HCT116 (cell line): ENCODE measurements around the gene ACKR3. TPM values are rescaled to one million over a fixed set of nuclear protein-coding genes. Genes with fewer than 3 reads are reported as not detected.

Source experiments
- ATAC-seq: fragments of 200-7000 bp; cut with Tn5 transposase; 2 replicates; pipeline ENCODE4 v1.9.1; 2020; ENCODE audit warnings: mild to moderate bottlenecking, moderate library complexity
- BruUV-seq: library from RNA; stranded (reverse); fragments of 400-500 nt; replicated peaks from 2 replicates; lab custom pipeline; 2021; lab: Mats Ljungman, UMichigan
- CTCF ChIA-PET: fragments of 300-600 bp; sonication (Branson Sonifier 250); formaldehyde crosslinking; loops from one replicate; lab custom pipeline; 2021; ENCODE audit warnings: antibody characterized with exemption; lab: Charles Lee
- POLR2A ChIA-PET: fragments of 300-600, 350-600 bp; sonication (Branson Sonifier 250); formaldehyde crosslinking; loops from one replicate; lab custom pipeline; 2021; ENCODE audit warnings: antibody characterized with exemption; lab: Charles Lee
- RAD21 ChIA-PET, 2 experiments: fragments of 300-600 bp; sonication (Branson Sonifier 250); formaldehyde crosslinking; loops; one replicate each; lab custom pipeline; 2023; ENCODE audit warnings: low total read pairs in 2 of 2; ENCODE audit not compliant: uncharacterized antibody in 2 of 2, unreplicated experiment in 2 of 2, low non-redundant PET in 1 of 2; lab: Charles Lee
- DNase-seq: peaks from one replicate; pipeline ENCODE4 v3.0.0-alpha.2; 2010; ENCODE audit warnings: low read depth, low spot score
- H2AFZ ChIP-seq: fragments of 200-600 bp; shearing (Covaris generic), sonication (generic); 2 replicates; pipeline ENCODE4 v1.6.1; 2017; ENCODE audit warnings: low read depth, mixed run types, mixed read lengths, antibody characterized with exemption, low read length; ENCODE audit not compliant: poor library complexity, severe bottlenecking
- H3K27ac ChIP-seq: 2 replicates; pipeline ENCODE4 v1.5.1; 2012; ENCODE audit warnings: low read depth, low read length
- H3K27me3 ChIP-seq: fragments of 200-600 bp; sonication (generic); 2 replicates; pipeline ENCODE4 v1.6.1; 2016; ENCODE audit warnings: mixed run types, low read length, mixed read lengths; ENCODE audit not compliant: insufficient read depth
- H3K36me3 ChIP-seq, 2 experiments: fragments of 200-500 bp in 1 of 2; fragments of 200-600 bp in 1 of 2; sonication (Bioruptor generic) in 1 of 2; sonication (generic) in 1 of 2; 2 replicates each; pipeline versions ENCODE4 v1.5.1 to v1.6.1; 2014 to 2016; ENCODE audit warnings: low read length in 2 of 2, inconsistent platforms in 1 of 2, mixed read lengths in 1 of 2, mixed run types in 1 of 2; ENCODE audit not compliant: insufficient read depth in 2 of 2, control insufficient read depth in 1 of 2
- H3K4me1 ChIP-seq, 2 experiments: fragments of 200-600 bp in 1 of 2; sonication (generic) in 1 of 2; 2 replicates each; pipeline versions ENCODE4 v1.5.1 to v1.6.1; 2012 to 2017; ENCODE audit warnings: low read length in 2 of 2, inconsistent platforms in 1 of 2, mild to moderate bottlenecking in 1 of 2, mixed read lengths in 1 of 2, mixed run types in 1 of 2, moderate library complexity in 1 of 2; ENCODE audit not compliant: insufficient read depth in 2 of 2, control insufficient read depth in 1 of 2
- H3K4me2 ChIP-seq: fragments of 200-600 bp; sonication (generic); 2 replicates; pipeline ENCODE4 v1.6.1; 2017; ENCODE audit warnings: mixed run types, low read length, mixed read lengths
- H3K4me3 ChIP-seq, 2 experiments: fragments of 200-600 bp in 1 of 2; sonication (generic) in 1 of 2; replicated peaks in 1 of 2; 2 replicates each; pipeline ENCODE4 v1.5.1; 2011 to 2016; ENCODE audit warnings: low read length in 2 of 2, control low read depth in 1 of 2, low read depth in 1 of 2, mild to moderate bottlenecking in 1 of 2, mixed read lengths in 1 of 2, mixed run types in 1 of 2
- H3K79me2 ChIP-seq: fragments of 200-600 bp; sonication (generic); 2 replicates; pipeline ENCODE4 v1.6.1; 2017; ENCODE audit warnings: mild to moderate bottlenecking, mixed run types, low read length, moderate library complexity, mixed read lengths; ENCODE audit not compliant: insufficient read depth
- H3K9ac ChIP-seq: fragments of 200-600 bp; sonication (generic); 2 replicates; pipeline ENCODE4 v1.6.1; 2016; ENCODE audit warnings: low read length, mixed read lengths
- H3K9me2 ChIP-seq: fragments of 200-600 bp; sonication (generic), shearing (Covaris generic); 2 replicates; pipeline ENCODE4 v1.6.1; 2017; ENCODE audit warnings: mixed run types, mild to moderate bottlenecking, moderate library complexity; ENCODE audit not compliant: insufficient read depth
- H3K9me3 ChIP-seq, 2 experiments: fragments of 200-500 bp in 1 of 2; fragments of 200-600 bp in 1 of 2; sonication (Bioruptor generic) in 1 of 2; sonication (generic) in 1 of 2; 2 replicates each; pipeline ENCODE4 v1.6.1; 2014 to 2017; ENCODE audit warnings: low read length in 2 of 2, mixed read lengths in 2 of 2, inconsistent platforms in 1 of 2, low read depth in 1 of 2, mild to moderate bottlenecking in 1 of 2, mixed run types in 1 of 2, moderate library complexity in 1 of 2; ENCODE audit not compliant: control insufficient read depth in 1 of 2, insufficient read depth in 1 of 2
- H4K20me1 ChIP-seq: fragments of 200-600 bp; sonication (generic), shearing (Covaris generic); 2 replicates; pipeline ENCODE4 v1.6.1; 2017; ENCODE audit warnings: mixed run types, mild to moderate bottlenecking, moderate library complexity; ENCODE audit not compliant: insufficient read depth
- ATF3 ChIP-seq: IDR thresholded peaks from 2 replicates; pipeline ENCODE4 v1.6.1; 2012
- CBX3 ChIP-seq: IDR thresholded peaks from 2 replicates; pipeline ENCODE4 v1.6.1; 2012; ENCODE audit warnings: low read depth
- CEBPB ChIP-seq: IDR thresholded peaks from 2 replicates; pipeline ENCODE4 v1.6.1; 2012; ENCODE audit warnings: low read depth
- CTCF ChIP-seq, 3 experiments: fragments of 200-600 bp in 1 of 3; sonication (generic) in 1 of 3; IDR thresholded peaks in 2 of 3; conservative IDR thresholded peaks in 1 of 3; 2 replicates each; pipeline ENCODE4 v1.5.1; 2012 to 2017; ENCODE audit warnings: low read depth in 2 of 3, low read length in 2 of 3, antibody characterized with exemption in 1 of 3, borderline replicate concordance in 1 of 3, control low read depth in 1 of 3, mild to moderate bottlenecking in 1 of 3, mixed read lengths in 1 of 3, mixed run types in 1 of 3, moderate library complexity in 1 of 3; ENCODE audit not compliant: insufficient read depth in 1 of 3
- ELF1 ChIP-seq: IDR thresholded peaks from 2 replicates; pipeline ENCODE4 v1.6.1; 2012; ENCODE audit warnings: low read depth, borderline replicate concordance
- EZH2phosphoT487 ChIP-seq: fragments of 200-600 bp; IDR thresholded peaks from 2 replicates; pipeline ENCODE4 v1.6.1; 2018; ENCODE audit warnings: antibody characterized with exemption, borderline replicate concordance
- FOSL1 ChIP-seq: IDR thresholded peaks from 2 replicates; pipeline ENCODE4 v1.6.1; 2012; ENCODE audit warnings: low read depth
- JUND ChIP-seq: IDR thresholded peaks from 2 replicates; pipeline ENCODE4 v1.6.1; 2012
- MAX ChIP-seq: IDR thresholded peaks from 2 replicates; pipeline ENCODE4 v1.6.1; 2012
- POLR2AphosphoS5 ChIP-seq: IDR thresholded peaks from 2 replicates; pipeline ENCODE4 v1.6.1; 2011; ENCODE audit warnings: mild to moderate bottlenecking, low read depth, low read length, moderate library complexity
- REST ChIP-seq: IDR thresholded peaks from 2 replicates; pipeline ENCODE4 v1.6.1; 2012; ENCODE audit warnings: low read depth
- SIN3A ChIP-seq: IDR thresholded peaks from 2 replicates; pipeline ENCODE4 v1.6.1; 2012; ENCODE audit warnings: low read depth
- SRF ChIP-seq: IDR thresholded peaks from 2 replicates; pipeline ENCODE4 v1.6.1; 2012; ENCODE audit warnings: low read depth
- TCF7L2 ChIP-seq: IDR thresholded peaks from 2 replicates; pipeline ENCODE4 v1.7.0; 2011; ENCODE audit warnings: borderline replicate concordance, inconsistent platforms; ENCODE audit not compliant: insufficient read depth, insufficient read length; ENCODE audit errors: extremely low read depth
- YY1 ChIP-seq: IDR thresholded peaks from 2 replicates; pipeline ENCODE4 v1.6.1; 2011; ENCODE audit warnings: low read length, low read depth, moderate library complexity, mild to moderate bottlenecking; ENCODE audit not compliant: insufficient replicate concordance; ENCODE audit errors: extremely low read depth
- ZBTB33 ChIP-seq: IDR thresholded peaks from 2 replicates; pipeline ENCODE4 v1.6.1; 2011; ENCODE audit warnings: mild to moderate bottlenecking, low read length, moderate library complexity; ENCODE audit not compliant: insufficient replicate concordance; ENCODE audit errors: extremely low read depth
- ZFX ChIP-seq: fragments of 450-650 bp; IDR thresholded peaks from 2 replicates; pipeline ENCODE4 v1.6.1; 2017
- intact Hi-C: fragments of 100-400 bp; cut with micrococcal nuclease; formaldehyde crosslinking; loops from 2 replicates; pipeline ENCODE4 v1.10.0; 2022
- total RNA-seq: library from RNA; stranded (reverse); gene quantifications from one replicate; pipeline ENCODE4 v1.2.1, GENCODE V29; 2021; ENCODE audit not compliant: unreplicated experiment

ACKR3 gene
- total RNA-seq, 1 experiment from 2014 or later: 0.20 TPM

GRCh38 chr2:236555481-236555880 is 14.1 kb upstream of the ACKR3 start:
- no peak for ATAC-seq
- H2AFZ ChIP-seq: no peak overlapping the region
- TF ChIP-seq ZFX: no peak
- no peak for TF ChIP-seq POLR2AphosphoS5
- TF ChIP-seq ELF1: no peak
- no peak for TF ChIP-seq MAX
- TF ChIP-seq SIN3A: no peak
- no peak for TF ChIP-seq CBX3
- TF ChIP-seq ATF3: no peak
- TF ChIP-seq FOSL1: no peak
- TF ChIP-seq REST: no peak
- no peak for TF ChIP-seq JUND
- no peak for TF ChIP-seq YY1
- no peak for TF ChIP-seq CTCF (IDR thresholded peaks at IDR 0.05 in 2 of 3, conservative IDR thresholded peaks at IDR 0.05 in 1 of 3; ENCODE audit: borderline replicate concordance in 1 of 3, insufficient read depth in 1 of 3, low read depth in 2 of 3, low read length in 2 of 3)
- no peak for TF ChIP-seq TCF7L2
- TF ChIP-seq ZBTB33: no peak
- TF ChIP-seq SRF: no peak
- no peak for TF ChIP-seq CEBPB
- TF ChIP-seq EZH2phosphoT487: no peak
- RAD21 ChIA-PET: no interaction called here
- no peak for DNase-seq
- no peaks in the 10 kb centered on the region for H3K9me3 ChIP-seq
- no TSS peak for BruUV-seq
- H3K27me3 ChIP-seq: peaks cover 14% of the 10 kb centered on the region; the same call in 1 of the 2 replicates
- no peak overlapping the region for H3K27ac ChIP-seq
- H3K4me1 ChIP-seq: no peaks in the 10 kb centered on the region
- H4K20me1 ChIP-seq: no peaks in the 10 kb centered on the region
- CTCF ChIA-PET: no interaction called here
- H3K9me2 ChIP-seq: no peaks in the 10 kb centered on the region
- no peaks in the 10 kb centered on the region for H3K36me3 ChIP-seq
- POLR2A ChIA-PET: no interaction called here
- H3K4me2 ChIP-seq: no peak overlapping the region
- no peaks in the 10 kb centered on the region for H3K79me2 ChIP-seq
- H3K9ac ChIP-seq: no peak overlapping the region
- no peak overlapping the region for H3K4me3 ChIP-seq
- intact Hi-C loops: no loop called here
